ENCODE measurements around the gene CYBA. TPM values are rescaled to one million over a fixed set of nuclear protein-coding genes. Genes with fewer than 3 reads are reported as not detected.
A peak's percentile ranks its signal among the peaks of the same experiment; 100 is the strongest.

Gene CYBA
- total and polyA plus RNA-seq, 10 of the 15 experiments (the other 5 are each of a cell fraction or from before 2014, with no cell fraction given) = 0.55 to 598 (median 258) TPM

DNA sequence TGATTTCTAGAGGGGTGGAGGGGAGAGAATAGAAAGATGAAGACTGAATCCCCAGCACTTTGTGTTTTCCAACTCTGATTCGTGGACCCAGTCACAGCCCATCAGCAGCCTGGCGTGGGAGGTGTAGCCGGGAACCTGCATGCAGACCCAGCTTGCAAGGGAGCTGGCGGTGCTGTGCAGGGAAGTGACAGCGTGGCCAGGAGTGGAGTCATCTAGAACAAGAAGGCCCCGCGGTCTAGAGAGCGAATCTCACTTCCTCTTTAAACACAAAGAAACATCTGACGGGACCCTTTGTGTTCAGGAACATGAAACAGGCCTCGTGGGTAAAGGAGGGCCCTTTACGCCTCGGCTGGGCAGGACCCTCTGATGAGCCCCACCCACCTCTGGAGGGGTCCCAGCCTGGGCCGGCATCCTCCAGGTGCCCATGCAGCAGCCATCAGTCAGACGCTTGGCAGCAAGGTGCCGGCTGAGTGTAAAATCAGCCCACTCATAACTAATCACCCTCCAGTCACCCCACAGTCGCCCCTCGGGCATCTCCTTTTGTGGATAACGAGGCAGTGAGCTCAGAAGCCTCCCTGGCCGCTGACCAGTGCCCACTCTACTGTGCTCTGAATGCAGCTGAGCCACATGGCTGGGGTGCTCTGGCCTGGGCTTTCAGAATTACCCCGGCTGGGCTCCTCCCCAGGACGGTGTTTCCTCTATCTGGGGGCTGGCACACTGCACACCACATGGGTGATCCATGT is 31.0 kb upstream of the CYBA start (continued):
- TF ChIP-seq EP300 (IDR thresholded peaks at IDR 0.05; ENCODE audit: borderline replicate concordance in 1 of 2, control insufficient read depth in 1 of 2, low read depth in 2 of 2, low read length in 2 of 2) = peak; percentile 89 to 95; a peak in 3 of 4 replicates
- TF ChIP-seq YBX1 (IDR thresholded peaks at IDR 0.05) = no peak
- peak; percentile 81 for TF ChIP-seq RELB (IDR thresholded peaks at IDR 0.05; ENCODE audit: low read depth)
- TF ChIP-seq, protein P1, sequence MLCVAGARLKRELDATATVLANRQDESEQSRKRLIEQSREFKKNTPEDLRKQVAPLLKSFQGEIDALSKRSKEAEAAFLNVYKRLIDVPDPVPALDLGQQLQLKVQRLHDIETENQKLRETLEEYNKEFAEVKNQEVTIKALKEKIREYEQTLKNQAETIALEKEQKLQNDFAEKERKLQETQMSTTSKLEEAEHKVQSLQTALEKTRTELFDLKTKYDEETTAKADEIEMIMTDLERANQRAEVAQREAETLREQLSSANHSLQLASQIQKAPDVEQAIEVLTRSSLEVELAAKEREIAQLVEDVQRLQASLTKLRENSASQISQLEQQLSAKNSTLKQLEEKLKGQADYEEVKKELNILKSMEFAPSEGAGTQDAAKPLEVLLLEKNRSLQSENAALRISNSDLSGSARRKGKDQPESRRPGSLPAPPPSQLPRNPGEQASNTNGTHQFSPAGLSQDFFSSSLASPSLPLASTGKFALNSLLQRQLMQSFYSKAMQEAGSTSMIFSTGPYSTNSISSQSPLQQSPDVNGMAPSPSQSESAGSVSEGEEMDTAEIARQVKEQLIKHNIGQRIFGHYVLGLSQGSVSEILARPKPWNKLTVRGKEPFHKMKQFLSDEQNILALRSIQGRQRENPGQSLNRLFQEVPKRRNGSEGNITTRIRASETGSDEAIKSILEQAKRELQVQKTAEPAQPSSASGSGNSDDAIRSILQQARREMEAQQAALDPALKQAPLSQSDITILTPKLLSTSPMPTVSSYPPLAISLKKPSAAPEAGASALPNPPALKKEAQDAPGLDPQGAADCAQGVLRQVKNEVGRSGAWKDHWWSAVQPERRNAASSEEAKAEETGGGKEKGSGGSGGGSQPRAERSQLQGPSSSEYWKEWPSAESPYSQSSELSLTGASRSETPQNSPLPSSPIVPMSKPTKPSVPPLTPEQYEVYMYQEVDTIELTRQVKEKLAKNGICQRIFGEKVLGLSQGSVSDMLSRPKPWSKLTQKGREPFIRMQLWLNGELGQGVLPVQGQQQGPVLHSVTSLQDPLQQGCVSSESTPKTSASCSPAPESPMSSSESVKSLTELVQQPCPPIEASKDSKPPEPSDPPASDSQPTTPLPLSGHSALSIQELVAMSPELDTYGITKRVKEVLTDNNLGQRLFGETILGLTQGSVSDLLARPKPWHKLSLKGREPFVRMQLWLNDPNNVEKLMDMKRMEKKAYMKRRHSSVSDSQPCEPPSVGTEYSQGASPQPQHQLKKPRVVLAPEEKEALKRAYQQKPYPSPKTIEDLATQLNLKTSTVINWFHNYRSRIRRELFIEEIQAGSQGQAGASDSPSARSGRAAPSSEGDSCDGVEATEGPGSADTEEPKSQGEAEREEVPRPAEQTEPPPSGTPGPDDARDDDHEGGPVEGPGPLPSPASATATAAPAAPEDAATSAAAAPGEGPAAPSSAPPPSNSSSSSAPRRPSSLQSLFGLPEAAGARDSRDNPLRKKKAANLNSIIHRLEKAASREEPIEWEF (IDR thresholded peaks at IDR 0.05; ENCODE audit: insufficient replicate concordance, low read depth, low read length) = no peak
- TF ChIP-seq TAF1 (IDR thresholded peaks at IDR 0.05; ENCODE audit: borderline replicate concordance, low read depth, low read length) = peak; percentile 65; the same call in 1 of the 2 replicates

Data from GM12878 (cell line).